GM19397 (cell line): ENCODE measurements around the gene TFEB.
A peak's percentile ranks its signal among the peaks of the same experiment; 100 is the strongest.

Experiments
- ATAC-seq: cut with Tn5 transposase; IDR thresholded peaks from one replicate; pipeline ENCODE4 v1.9.1; 2021; ENCODE audit warnings: mild to moderate bottlenecking, moderate library complexity; ENCODE audit not compliant: unreplicated experiment

The TFEB gene

GRCh38 chr6:41692080-41692675 lies 43.2 kb downstream of the TFEB start:
- no peak for ATAC-seq

GRCh38 chr6:41691426-41692079 lies 43.9 kb downstream of the TFEB start:
- no peak for ATAC-seq

- no peak for ATAC-seq
Measured at GRCh38 chr6:41690541-41691330, 44.7 kb downstream of the TFEB start.

- no peak for ATAC-seq
Measured at GRCh38 chr6:41689171-41690008, 46.0 kb downstream of the TFEB start.

- ATAC-seq: no peak
Measured at GRCh38 chr6:41688256-41688965, 47.0 kb downstream of the TFEB start.

GRCh38 chr6:41687501-41688175 lies 47.8 kb downstream of the TFEB start:
- ATAC-seq: no peak

- no peak for ATAC-seq
Measured at GRCh38 chr6:41685641-41686380, 49.6 kb downstream of the TFEB start.

- ATAC-seq: no peak
Measured at GRCh38 chr6:41684311-41685180, 50.9 kb downstream of the TFEB start.

GRCh38 chr6:41683523-41684310 lies 51.7 kb downstream of the TFEB start:
- peak; percentile 55 for ATAC-seq

- no peak for ATAC-seq
Measured at GRCh38 chr6:41683273-41683522, 52.2 kb downstream of the TFEB start.

- ATAC-seq: no peak
Measured at GRCh38 chr6:41682497-41683272, 52.7 kb downstream of the TFEB start.

- ATAC-seq: no peak
Measured at GRCh38 chr6:41682056-41682477, 53.3 kb downstream of the TFEB start.

GRCh38 chr6:41680182-41680965 lies 55.0 kb downstream of the TFEB start:
- ATAC-seq: no peak

GRCh38 chr6:41679696-41680095 lies 55.7 kb downstream of the TFEB start:
- no peak for ATAC-seq

GRCh38 chr6:41678511-41679084 lies 56.8 kb downstream of the TFEB start:
- no peak for ATAC-seq
